HepG2 (cell line): ENCODE measurements around the gene KITLG. TPM values are rescaled to one million over a fixed set of nuclear protein-coding genes. Genes with fewer than 3 reads are reported as not detected.

ENCODE experiments used
- ATAC-seq: fragments of 200-7000 bp; cut with Tn5 transposase; 3 replicates; pipeline ENCODE4 v1.9.1; 2020; ENCODE audit warnings: mild to moderate bottlenecking, moderate library complexity
- BruUV-seq: library from RNA; stranded (reverse); fragments of 400-500 nt; replicated peaks from 2 replicates; lab custom pipeline; 2021; lab: Mats Ljungman, UMichigan
- CTCF ChIA-PET: fragments of 300-600 bp; formaldehyde crosslinking; extraction: SDS; loops from one replicate; lab custom pipeline; 2021; ENCODE audit warnings: low total read pairs, inconsistent platforms, low intra/inter-chr PET ratio; lab: Yijun Ruan, JAX
- POLR2A ChIA-PET: fragments of 350-600 bp; sonication (Branson Sonifier 250); formaldehyde crosslinking; loops from one replicate; lab custom pipeline; 2020; ENCODE audit warnings: antibody characterized with exemption, inconsistent platforms; lab: Yijun Ruan, JAX
- DNase-seq: peaks from one replicate; pipeline ENCODE4 v3.0.0-alpha.2; 2015; ENCODE audit warnings: low spot score
- FAIRE-seq: peaks from 3 replicates; lab custom pipeline; 2011; peaks lifted over from hg19 to GRCh38; lab: Jason Lieb, UNC
- H2AFZ ChIP-seq: one replicate; pipeline ENCODE4 v1.6.1; 2011; ENCODE audit warnings: low read length, inconsistent platforms
- H3K27ac ChIP-seq: fragments of 300-600 bp; 3 replicates; pipeline ENCODE4 v1.8.0; 2011; ENCODE audit warnings: mixed run types, mild to moderate bottlenecking, mixed read lengths, low read length, inconsistent platforms; ENCODE audit not compliant: insufficient read depth; ENCODE audit errors: extremely low read length
- H3K27me3 ChIP-seq, 2 experiments: fragments of 200-600 bp in 1 of 2; 2 replicates in 1 of 2; 3 replicates in 1 of 2; pipeline versions ENCODE4 v1.6.0 to v1.8.0; 2011; ENCODE audit warnings: low read length in 2 of 2, mild to moderate bottlenecking in 2 of 2, moderate library complexity in 2 of 2, inconsistent platforms in 1 of 2; ENCODE audit not compliant: insufficient read depth in 2 of 2, control insufficient read depth in 1 of 2
- H3K36me3 ChIP-seq, 2 experiments: fragments of 200-600 bp in 1 of 2; replicated peaks in 1 of 2; 2 replicates in 1 of 2; 3 replicates in 1 of 2; pipeline versions ENCODE4 v1.5.1 to v1.8.0; 2011; ENCODE audit warnings: low read length in 2 of 2, inconsistent platforms in 1 of 2; ENCODE audit not compliant: insufficient read depth in 2 of 2, control insufficient read depth in 1 of 2
- H3K4me1 ChIP-seq: 2 replicates; pipeline ENCODE4 v1.5.1; 2012; ENCODE audit warnings: low read length, inconsistent platforms; ENCODE audit not compliant: insufficient read depth
- H3K4me2 ChIP-seq: 2 replicates; pipeline ENCODE4 v1.6.0; 2011; ENCODE audit warnings: low read depth, low read length, inconsistent platforms
- H3K4me3 ChIP-seq, 3 experiments: fragments of 200-600 bp in 1 of 3; sonication (generic), shearing (Covaris generic) in 1 of 3; replicated peaks in 1 of 3; 2 replicates each; pipeline ENCODE4 v1.5.1; 2011 to 2016; ENCODE audit warnings: low read length in 3 of 3, inconsistent platforms in 2 of 3, low read depth in 2 of 3, mild to moderate bottlenecking in 2 of 3, control low read depth in 1 of 3, mixed read lengths in 1 of 3; ENCODE audit not compliant: insufficient read depth in 1 of 3
- H3K79me2 ChIP-seq: one replicate; pipeline ENCODE4 v1.6.1; 2011; ENCODE audit warnings: low read length, inconsistent platforms; ENCODE audit not compliant: insufficient read depth
- H3K9ac ChIP-seq: 2 replicates; pipeline ENCODE4 v1.6.0; 2011; ENCODE audit warnings: mild to moderate bottlenecking, low read depth, low read length, inconsistent platforms; ENCODE audit not compliant: insufficient read depth
- H3K9me3 ChIP-seq: 2 replicates; pipeline ENCODE4 v1.5.1; 2012; ENCODE audit warnings: mild to moderate bottlenecking, low read length
- H4K20me1 ChIP-seq: 2 replicates; pipeline ENCODE4 v1.6.0; 2011; ENCODE audit warnings: inconsistent platforms, mild to moderate bottlenecking, low read length, moderate library complexity; ENCODE audit not compliant: insufficient read depth
- CENPT ChIP-seq: sonication (generic); formaldehyde crosslinking; IDR thresholded peaks from 2 replicates; pipeline ENCODE4 v1.8.0; 2022; ENCODE audit warnings: low read depth, mild to moderate bottlenecking, moderate library complexity, missing genetic modification reagents
- ETV6 ChIP-seq: sonication (generic); formaldehyde crosslinking; conservative IDR thresholded peaks from 2 replicates; pipeline ENCODE4 v1.4.0; 2020; ENCODE audit warnings: missing genetic modification reagents
- RNF219 ChIP-seq: sonication (generic); formaldehyde crosslinking; IDR thresholded peaks from 2 replicates; pipeline ENCODE4 v1.5.0; 2020; ENCODE audit warnings: mild to moderate bottlenecking, missing genetic modification reagents
- SMARCE1 ChIP-seq: fragments of 450-650 bp; IDR thresholded peaks from 2 replicates; pipeline ENCODE4 v1.6.1; 2017; ENCODE audit warnings: borderline replicate concordance
- TOE1 ChIP-seq: sonication (generic); formaldehyde crosslinking; IDR thresholded peaks from 2 replicates; pipeline ENCODE4 v1.4.0; 2020; ENCODE audit warnings: mild to moderate bottlenecking, missing genetic modification reagents
- U2AF1 ChIP-seq: fragments of 200-400 bp; formaldehyde crosslinking; optimal IDR thresholded peaks from 2 replicates; pipeline ENCODE3; 2017; ENCODE audit warnings: mild to moderate bottlenecking, low read depth, low read length
- ZNF746 ChIP-seq: sonication (generic); formaldehyde crosslinking; IDR thresholded peaks from 2 replicates; pipeline ENCODE4 v1.8.0; 2022; ENCODE audit warnings: mild to moderate bottlenecking, missing genetic modification reagents
- WGBS: methylation state at CpG from one replicate; pipeline ENCODE4 v1.1.6; 2017; ENCODE audit warnings: low lambda C conversion rate; 5-methylcytosine and 5-hydroxymethylcytosine counted together
- in situ Hi-C: cut with HindIII; loops from 2 replicates; pipeline ENCODE4 v1.10.0; 2017; ENCODE audit warnings: low pct_unique_long_range_greater_than_20kb; ENCODE audit not compliant: extremely low pct_ligation_motif_present
- intact Hi-C: fragments of 100-400 bp; cut with micrococcal nuclease; formaldehyde crosslinking; loops from one replicate; pipeline ENCODE4 v1.10.0; 2022; ENCODE audit not compliant: unreplicated experiment
- polyA plus RNA-seq, 8 experiments: library from polyadenylated mRNA; depleted of rRNA in 3 of 8; stranded (reverse) in 7 of 8; unstranded in 1 of 8; fragments of >200 nt; fragmentation: Illumina TruSeq in 4 of 8; extraction: Trizol in 4 of 8; gene quantifications; 2 replicates each; pipeline versions ENCODE4 v1.2.1 to v1.2.3, GENCODE V29; 2011 to 2016; ENCODE audit warnings: low read depth in 4 of 8, missing spikeins in 1 of 8, mixed read lengths in 1 of 8; ENCODE audit not compliant: insufficient read depth in 1 of 8
- total RNA-seq, 5 experiments: library from RNA; depleted of rRNA; stranded (reverse); fragments of >200 nt; fragmentation: Illumina TruSeq; extraction: Trizol; gene quantifications; 2 replicates each; pipeline ENCODE4 v1.2.3, GENCODE V29; 2016; ENCODE audit warnings: low read depth in 1 of 5

The KITLG gene
- total and polyA plus RNA-seq, 2 of the 13 experiments (the other 11 are each of a cell fraction or from before 2014, with no cell fraction given), result 0.66 to 4.3 TPM

GRCh38 chr12:88577537-88577936, 2.7 kb downstream of the KITLG start (continued):
- TF ChIP-seq ZNF746, result no peak
- TF ChIP-seq RNF219 (CRISPR knock-in tag), result no peak
- no peak for TF ChIP-seq ETV6 (CRISPR knock-in tag)

GRCh38 chr12:88576866-88577265, 3.4 kb downstream of the KITLG start:
- H3K9ac ChIP-seq, result no peak overlapping the region
- TF ChIP-seq SMARCE1 (no peak), CENPT (CRISPR knock-in tag) (no peak), TOE1 (CRISPR knock-in tag) (no peak), U2AF1 (no peak)
- WGBS, result 97% methylated on average over 1 of the region's 1 CpG

More at GRCh38 chr12:88576866-88577265, 3.4 kb downstream of the KITLG start:
- H3K4me3 ChIP-seq, result no peak overlapping the region
- H3K36me3 ChIP-seq, result no peaks in the 10 kb centered on the region
- H3K4me2 ChIP-seq, result no peak overlapping the region
- no TSS peak for BruUV-seq
- H3K79me2 ChIP-seq, result peaks cover 2% of the 10 kb centered on the region
- in situ Hi-C loops, result no loop called here
- H3K9me3 ChIP-seq, result no peaks in the 10 kb centered on the region
- H4K20me1 ChIP-seq, result no peaks in the 10 kb centered on the region
- H3K27me3 ChIP-seq, result no peaks in the 10 kb centered on the region
- no peak overlapping the region for H3K27ac ChIP-seq
- ChIA-PET POLR2A (no interaction called here), CTCF (no interaction called here)
- no peak for DNase-seq
- FAIRE-seq, result no peak
- no peak overlapping the region for H2AFZ ChIP-seq
- intact Hi-C loops, result loop anchor here (5.0 to 10.0 kb wide), 2 partner anchors 350 to 432 kb away; partner anchors contain the start of genes CEP290 and TMTC3
- peaks cover 45% of the 10 kb centered on the region for H3K4me1 ChIP-seq
- ATAC-seq, result no peak
